Measurements from ENCODE around the gene TXNDC9.
"Not testable (repeated sequence)": the region's sequence is repeated elsewhere in the genome, so short reads cannot be mapped to it uniquely, and the experiment has no call there.

Gene TXNDC9

DNA sequence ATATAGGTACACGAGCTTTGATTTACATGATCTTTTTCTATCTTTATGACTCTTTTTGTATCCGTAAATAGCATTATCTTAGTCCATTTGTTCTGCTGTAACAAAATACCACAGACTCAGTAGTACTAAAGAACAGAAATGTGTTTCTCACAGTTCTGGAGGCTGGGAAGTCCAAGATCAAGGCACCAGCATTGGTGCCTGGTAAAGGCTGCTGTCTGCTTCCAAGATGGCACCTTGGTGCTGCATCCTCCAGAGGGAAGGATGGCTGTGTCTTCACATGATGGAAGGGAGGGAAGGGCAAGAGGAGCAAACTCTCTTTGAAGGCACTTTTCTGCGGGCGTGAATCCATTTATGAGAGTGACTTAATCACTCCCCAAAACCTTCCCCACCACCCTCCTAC is 37.0 kb upstream of the TXNDC9 start:
- no peak for DNase-seq (ENCODE audit: low read depth)
- no peak for TF ChIP-seq CTCF (IDR thresholded peaks at IDR 0.05; ENCODE audit: control insufficient read depth, insufficient read depth, low read depth, low read length, missing control alignments)
- no peak overlapping the region for H3K4me3 ChIP-seq (ENCODE audit: control insufficient read depth, low read depth, low read length)

DNA sequence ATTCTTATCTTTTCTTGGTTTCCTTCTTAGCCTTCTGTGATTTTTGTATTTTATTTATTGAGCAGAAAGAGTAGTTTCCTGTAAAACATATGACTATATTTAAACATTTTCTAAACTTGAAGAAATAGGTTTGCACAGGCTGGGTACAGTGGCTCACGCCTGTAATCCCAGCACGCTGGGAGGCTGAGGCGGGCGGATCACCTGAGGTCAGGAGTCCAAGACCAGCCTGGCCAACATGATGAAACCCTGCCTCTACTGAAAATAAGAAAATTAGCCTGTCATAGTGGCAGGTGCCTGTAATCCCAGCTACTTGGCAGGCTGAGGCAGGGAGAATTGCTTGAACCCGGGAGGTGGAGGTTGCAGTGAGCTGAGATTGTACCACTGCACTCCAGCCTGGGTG is 32.7 kb upstream of the TXNDC9 start:
- not testable (repeated sequence) for DNase-seq (ENCODE audit: low read depth); H3K4me3 ChIP-seq (ENCODE audit: control insufficient read depth, low read depth, low read length)

- no peak for DNase-seq (ENCODE audit: low read depth)
- no peak for TF ChIP-seq CTCF (IDR thresholded peaks at IDR 0.05; ENCODE audit: control insufficient read depth, insufficient read depth, low read depth, low read length, missing control alignments)
- no peak overlapping the region for H3K4me3 ChIP-seq (ENCODE audit: control insufficient read depth, low read depth, low read length)
These were observed 29.5 kb upstream of the TXNDC9 start for GRCh38 chr2:99365661-99366060.

DNA sequence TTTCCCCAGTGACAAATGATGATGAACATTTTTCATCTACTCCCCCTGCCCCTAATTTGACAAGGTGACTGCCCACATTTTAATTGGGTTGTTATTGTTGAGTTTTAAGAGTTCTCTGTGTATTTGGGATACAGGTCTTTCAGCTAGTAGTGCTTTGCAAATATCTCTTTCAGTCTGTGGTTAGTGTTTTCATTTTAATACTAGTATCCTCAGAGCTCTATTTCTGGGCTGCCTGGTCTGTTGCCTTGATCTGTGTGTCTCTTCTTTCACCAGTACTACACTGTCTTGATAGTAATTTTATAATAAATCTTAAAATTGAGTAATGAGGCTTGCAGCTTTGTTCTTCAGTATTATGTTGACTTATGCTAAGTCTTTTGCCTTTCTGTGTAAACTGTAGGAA is 20.7 kb upstream of the TXNDC9 start:
- no peak for DNase-seq (ENCODE audit: low read depth)
- TF ChIP-seq CTCF (IDR thresholded peaks at IDR 0.05; ENCODE audit: control insufficient read depth, insufficient read depth, low read depth, low read length, missing control alignments) = no peak
- H3K4me3 ChIP-seq (ENCODE audit: control insufficient read depth, low read depth, low read length) = no peak overlapping the region

DNA sequence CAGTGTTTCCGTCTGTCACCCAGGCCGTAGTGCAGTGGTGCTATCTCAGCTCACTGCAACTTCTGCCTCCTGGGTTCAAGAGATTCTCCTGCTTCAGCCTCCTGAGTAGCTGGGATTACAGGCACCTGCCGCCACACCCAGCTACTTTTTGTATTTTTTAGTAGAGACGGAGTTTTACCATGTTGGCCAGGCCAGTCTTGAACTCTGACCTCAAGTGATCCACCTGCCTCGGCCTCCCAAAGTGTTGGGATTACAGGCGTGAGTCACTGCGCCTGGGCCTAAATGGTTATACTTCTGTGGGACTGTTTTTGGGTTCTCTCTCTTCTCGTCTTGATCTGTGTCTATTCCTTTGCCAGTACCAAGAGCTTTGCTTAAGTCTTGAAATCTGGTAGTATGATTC is 18.7 kb upstream of the TXNDC9 start:
- not testable (repeated sequence) for H3K4me3 ChIP-seq (ENCODE audit: control insufficient read depth, low read depth, low read length); DNase-seq (ENCODE audit: low read depth)

GRCh38 chr2:99354070-99354469 is 17.9 kb upstream of the TXNDC9 start:
- H3K4me3 ChIP-seq (ENCODE audit: control insufficient read depth, low read depth, low read length) = no peak overlapping the region
- no peak for TF ChIP-seq CTCF (IDR thresholded peaks at IDR 0.05; ENCODE audit: control insufficient read depth, insufficient read depth, low read depth, low read length, missing control alignments)
- no peak for DNase-seq (ENCODE audit: low read depth)

- H3K4me3 ChIP-seq (ENCODE audit: control insufficient read depth, low read depth, low read length) = no peak overlapping the region
- DNase-seq (ENCODE audit: low read depth) = no peak
- TF ChIP-seq CTCF (IDR thresholded peaks at IDR 0.05; ENCODE audit: control insufficient read depth, insufficient read depth, low read depth, low read length, missing control alignments) = no peak
These were observed 14.1 kb upstream of the TXNDC9 start for GRCh38 chr2:99350194-99350593.

DNA sequence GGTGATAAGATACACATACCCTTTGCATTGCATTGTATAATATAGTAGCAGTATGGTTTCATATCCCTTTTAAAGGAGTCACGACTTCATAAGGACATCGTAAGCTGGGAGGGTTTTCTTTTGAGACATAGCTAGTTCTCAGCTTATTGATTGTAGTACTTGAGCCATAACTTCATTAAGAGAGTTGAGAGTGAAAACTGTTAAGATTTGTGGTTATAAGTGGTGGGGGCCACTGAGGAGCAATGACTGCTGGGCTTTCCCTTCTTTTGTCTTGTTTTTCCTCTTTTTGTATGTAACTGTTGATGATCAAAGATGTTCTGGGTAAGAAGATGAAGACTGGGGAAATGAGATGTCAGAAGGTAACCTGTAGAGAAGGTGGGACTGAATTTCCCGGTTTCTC is 12.0 kb upstream of the TXNDC9 start:
- DNase-seq (ENCODE audit: low read depth) = no peak
- no peak overlapping the region for H3K4me3 ChIP-seq (ENCODE audit: control insufficient read depth, low read depth, low read length)
- TF ChIP-seq CTCF (IDR thresholded peaks at IDR 0.05; ENCODE audit: control insufficient read depth, insufficient read depth, low read depth, low read length, missing control alignments) = no peak

Data from AG09309 (cell line).